ENCODE measurements around the gene FEV. TPM values are rescaled to one million over a fixed set of nuclear protein-coding genes. Genes with fewer than 3 reads are reported as not detected.

The FEV gene
- total and polyA plus RNA-seq, 5 experiments from 2014 or later, result not detected

GRCh38 chr2:218995972-218996711, 11.2 kb upstream of the FEV start:
- POLR2A ChIA-PET, result interaction anchor here (0.6 kb wide), 1 partner anchor 120 kb away, joined by 3 read pairs; no protein-coding TSS in a partner anchor
- H3K27me3 Mint-ChIP-seq, result peaks cover 34 to 88% (median 67%) of the 10 kb centered on the region in 5 donors
- H3K4me1 Mint-ChIP-seq, result peaks cover 5 to 16% (median 15%) of the 10 kb centered on the region in 4 donors
- peak overlapping the region in 9 of 10 donors; percentile 5 to 62 (median 46) for H3K4me3 Mint-ChIP-seq
- ATAC-seq (peak; percentile 66 to 81), DNase-seq (peak; percentile 53 to 83 (median 70))
- no peak overlapping the region for H3K27ac Mint-ChIP-seq
- H3K36me3 Mint-ChIP-seq, result peaks cover 0 to 2% (median 0%) of the 10 kb centered on the region in 3 donors
- H3K9me3 Mint-ChIP-seq, result no peaks in the 10 kb centered on the region

GRCh38 chr2:218995561-218995960, 10.6 kb upstream of the FEV start:
- peaks cover 34 to 89% (median 67%) of the 10 kb centered on the region in 5 donors for H3K27me3 Mint-ChIP-seq
- H3K4me3 Mint-ChIP-seq, result peak overlapping the region in 4 of 10 donors; percentile 24 to 67 (median 44)
- H3K27ac Mint-ChIP-seq, result no peak overlapping the region
- DNase-seq (no peak), ATAC-seq (no peak)
- peaks cover 0 to 2% (median 0%) of the 10 kb centered on the region in 3 donors for H3K36me3 Mint-ChIP-seq
- POLR2A ChIA-PET, result no interaction called here
- no peaks in the 10 kb centered on the region for H3K9me3 Mint-ChIP-seq
- peaks cover 5 to 18% (median 12%) of the 10 kb centered on the region in 4 donors for H3K4me1 Mint-ChIP-seq

DNA sequence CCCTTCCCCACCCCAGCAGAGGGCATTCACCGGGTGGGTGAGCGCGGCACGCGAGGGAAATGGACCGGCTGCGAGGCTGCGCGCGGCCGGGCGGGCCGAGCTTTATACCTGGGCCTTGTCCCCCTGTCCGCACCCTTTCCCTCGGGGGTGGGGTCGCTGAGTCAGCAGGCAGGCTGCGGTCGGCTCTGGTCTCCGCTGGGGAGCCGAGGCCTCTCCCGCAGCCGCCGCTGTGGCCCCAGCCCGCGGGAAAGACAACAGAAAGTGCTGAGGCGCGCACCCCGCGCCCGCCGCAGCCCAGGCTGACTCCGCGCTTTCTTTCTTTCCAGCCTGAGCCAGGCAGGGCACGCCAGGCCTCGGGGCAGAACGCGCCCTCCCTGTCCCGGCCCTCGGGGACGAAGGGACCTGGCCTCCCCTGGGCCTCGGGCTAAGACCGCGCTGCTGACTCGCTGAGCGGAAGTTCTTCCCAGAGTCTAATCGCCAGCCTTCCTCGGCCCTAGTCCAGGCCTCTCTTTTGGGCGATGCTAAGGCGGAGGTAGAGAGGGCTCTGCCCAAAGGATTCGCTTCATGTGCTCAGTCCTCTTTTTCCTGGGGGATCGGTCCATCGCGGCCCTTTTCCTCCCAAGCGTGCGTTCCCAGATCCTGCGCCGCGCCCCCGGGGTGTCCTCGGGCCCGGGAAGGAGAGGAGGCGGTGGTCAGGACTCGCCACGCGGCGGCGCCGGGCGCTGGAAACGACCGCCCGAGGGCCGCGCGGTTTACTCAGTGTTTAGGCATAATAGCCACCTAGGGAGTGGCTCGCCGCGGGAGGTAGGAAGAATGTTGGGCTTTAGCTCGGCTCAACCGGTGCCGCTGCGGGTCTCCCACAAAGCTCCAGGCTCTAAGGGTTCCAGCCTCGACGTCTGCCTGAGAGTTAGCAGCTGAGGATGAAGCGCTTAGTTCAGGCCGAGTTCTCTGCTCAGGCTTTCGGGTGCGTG, 8.6 kb upstream of the FEV start, which contains the start of gene CRYBA2:
CRYBA2 (minus strand) TSS at position 78 of the 971 bp plus-strand sequence. CDS start 246 bp downstream, outside the sequence.
- H3K36me3 Mint-ChIP-seq, result peaks cover 0 to 2% (median 0%) of the 10 kb centered on the region in 3 donors
- H3K4me1 Mint-ChIP-seq, result peaks cover 5 to 19% (median 12%) of the 10 kb centered on the region in 4 donors
- peak; percentile 30 to 43 for ATAC-seq
- peaks cover 44 to 91% (median 70%) of the 10 kb centered on the region in 5 donors for H3K27me3 Mint-ChIP-seq
- no peak for DNase-seq
- H3K9me3 Mint-ChIP-seq, result peaks cover 0 to 3% (median 0%) of the 10 kb centered on the region in 9 donors
- H3K27ac Mint-ChIP-seq, result no peak within 1 kb of the TSS
- POLR2A ChIA-PET, result no interaction called here
- peak within 1 kb of the TSS in 7 of 10 donors; percentile 24 to 61 (median 33) for H3K4me3 Mint-ChIP-seq

GRCh38 chr2:218992703-218993344, 7.8 kb upstream of the FEV start:
- no peak overlapping the region for H3K27ac Mint-ChIP-seq
- peaks cover 0 to 3% (median 0%) of the 10 kb centered on the region in 9 donors for H3K9me3 Mint-ChIP-seq
- peaks cover 0 to 2% (median 0%) of the 10 kb centered on the region in 3 donors for H3K36me3 Mint-ChIP-seq
- POLR2A ChIA-PET, result no interaction called here
- DNase-seq, result no peak
- H3K4me3 Mint-ChIP-seq, result peak overlapping the region in 3 of 10 donors; percentile 26 to 61 (median 33)
- peak in 1 of 2 donors; percentile 14 for ATAC-seq
- H3K4me1 Mint-ChIP-seq, result peaks cover 5 to 19% (median 12%) of the 10 kb centered on the region in 4 donors
- H3K27me3 Mint-ChIP-seq, result peaks cover 39 to 91% (median 66%) of the 10 kb centered on the region in 5 donors

DNA sequence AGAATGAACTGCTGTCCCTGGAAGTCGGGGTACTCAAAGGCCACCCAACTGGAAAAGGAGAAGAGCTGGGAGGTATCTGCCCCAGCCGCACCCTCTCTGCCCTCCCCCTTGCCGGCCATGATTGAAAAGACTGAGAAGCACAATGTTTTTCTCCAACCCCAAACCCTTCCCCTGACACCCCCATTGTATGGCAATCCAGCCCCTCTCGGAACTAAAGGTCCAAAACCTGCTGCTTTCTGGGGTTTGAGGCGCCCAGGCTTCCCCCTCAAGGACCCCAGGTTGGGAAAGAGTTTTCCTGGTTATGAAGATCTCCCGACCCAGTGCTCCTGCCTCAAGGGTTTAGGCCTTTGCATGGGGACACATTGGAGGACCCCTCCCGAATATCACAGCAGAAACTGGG, 7.2 kb upstream of the FEV start:
- Mint-ChIP-seq H3K9me3 (peaks cover 0 to 3% (median 0%) of the 10 kb centered on the region in 9 donors), H3K27me3 (peaks cover 36 to 91% (median 66%) of the 10 kb centered on the region in 5 donors), H3K27ac (no peak overlapping the region), H3K36me3 (peaks cover 0 to under 1% (median 0%) of the 10 kb centered on the region in 3 donors), H3K4me3 (peak overlapping the region in 1 of 10 donors; percentile 19), H3K4me1 (peaks cover 5 to 18% (median 12%) of the 10 kb centered on the region in 4 donors)
- POLR2A ChIA-PET, result no interaction called here
- peak in 1 of 10 donors; percentile 35 for DNase-seq
- no peak for ATAC-seq

GRCh38 chr2:218991674-218992168, 6.7 kb upstream of the FEV start:
- Mint-ChIP-seq H3K9me3 (peaks cover 0 to 3% (median 0%) of the 10 kb centered on the region in 9 donors), H3K36me3 (no peaks in the 10 kb centered on the region), H3K4me3 (peak overlapping the region in 2 of 10 donors; percentile 19 to 48), H3K27ac (no peak overlapping the region), H3K27me3 (peaks cover 37 to 91% (median 68%) of the 10 kb centered on the region in 5 donors), H3K4me1 (peaks cover 4 to 17% (median 12%) of the 10 kb centered on the region in 4 donors)
- DNase-seq (peak in 1 of 10 donors; percentile 1), ATAC-seq (no peak)
- POLR2A ChIA-PET, result no interaction called here

- POLR2A ChIA-PET, result no interaction called here
- no peak for DNase-seq
- peaks cover 46 to 91% (median 76%) of the 10 kb centered on the region in 5 donors for H3K27me3 Mint-ChIP-seq
- no peak for ATAC-seq
- no peak overlapping the region for H3K4me3 Mint-ChIP-seq
- H3K36me3 Mint-ChIP-seq, result no peaks in the 10 kb centered on the region
- peaks cover 0 to 3% (median 0%) of the 10 kb centered on the region in 9 donors for H3K9me3 Mint-ChIP-seq
- H3K4me1 Mint-ChIP-seq, result peaks cover 6 to 17% (median 8%) of the 10 kb centered on the region in 4 donors
- H3K27ac Mint-ChIP-seq, result no peak overlapping the region
Measured at GRCh38 chr2:218990612-218991011, 5.6 kb upstream of the FEV start.

DNA sequence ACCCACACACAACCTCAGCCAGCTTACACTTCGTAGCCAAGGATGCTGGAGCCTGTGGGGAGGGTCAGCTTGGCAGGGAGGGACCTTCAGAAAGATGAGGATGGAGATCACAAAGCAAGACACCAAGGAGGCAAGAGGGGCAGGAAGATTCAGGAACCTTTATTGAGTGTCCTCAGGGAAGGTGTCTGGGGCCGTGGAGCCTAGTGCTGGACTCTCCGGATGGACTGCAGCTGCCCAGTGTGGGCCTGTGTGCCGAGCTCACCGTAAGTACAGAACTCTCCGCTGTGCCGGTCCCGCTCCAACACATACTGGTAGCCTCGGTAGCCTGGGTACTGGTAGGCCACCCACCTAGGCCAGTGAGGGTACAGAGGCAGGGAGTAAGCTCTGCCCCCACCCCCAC, 5.1 kb upstream of the FEV start:
- POLR2A ChIA-PET, result no interaction called here
- ATAC-seq (no peak), DNase-seq (peak in 1 of 10 donors; percentile 28)
- H3K27me3 Mint-ChIP-seq, result peaks cover 40 to 91% (median 73%) of the 10 kb centered on the region in 5 donors
- H3K9me3 Mint-ChIP-seq, result peaks cover 0 to 3% (median 0%) of the 10 kb centered on the region in 9 donors
- H3K4me1 Mint-ChIP-seq, result peaks cover 4 to 18% (median 7%) of the 10 kb centered on the region in 4 donors
- no peak overlapping the region for H3K4me3 Mint-ChIP-seq
- no peak overlapping the region for H3K27ac Mint-ChIP-seq
- no peaks in the 10 kb centered on the region for H3K36me3 Mint-ChIP-seq

- Mint-ChIP-seq H3K4me3 (no peak overlapping the region), H3K36me3 (no peaks in the 10 kb centered on the region), H3K9me3 (peaks cover 0 to 3% (median 0%) of the 10 kb centered on the region in 9 donors), H3K27ac (no peak overlapping the region), H3K27me3 (peaks cover 40 to 91% (median 75%) of the 10 kb centered on the region in 5 donors), H3K4me1 (peaks cover 7 to 22% (median 16%) of the 10 kb centered on the region in 4 donors)
- DNase-seq (no peak), ATAC-seq (no peak)
- POLR2A ChIA-PET, result no interaction called here
Measured at GRCh38 chr2:218988650-218989049, 3.7 kb upstream of the FEV start.

- POLR2A ChIA-PET, result no interaction called here
- no peak for ATAC-seq
Measured at GRCh38 chr2:218988164-218988563, 3.2 kb upstream of the FEV start.

GRCh38 chr2:218986148-218986761, 1.3 kb upstream of the FEV start:
- Mint-ChIP-seq H3K4me1 (peaks cover 17 to 39% (median 29%) of the 10 kb centered on the region in 4 donors), H3K27me3 (peaks cover 40 to 100% (median 70%) of the 10 kb centered on the region in 5 donors), H3K36me3 (peaks cover 0 to 2% (median 0%) of the 10 kb centered on the region in 3 donors), H3K9me3 (peaks cover 0 to 3% (median 0%) of the 10 kb centered on the region in 9 donors), H3K4me3 (peak overlapping the region in 4 of 10 donors; percentile 28 to 63 (median 51)), H3K27ac (peak overlapping the region in 1 of 10 donors; percentile 21)
- no peak for ATAC-seq
- DNase-seq, result peak in 1 of 10 donors; percentile 36
- POLR2A ChIA-PET, result no interaction called here

More at GRCh38 chr2:218988164-218988563, 3.2 kb upstream of the FEV start:
- Mint-ChIP-seq H3K9me3 (peaks cover 0 to 3% (median 0%) of the 10 kb centered on the region in 9 donors), H3K4me1 (peaks cover 11 to 27% (median 19%) of the 10 kb centered on the region in 4 donors), H3K4me3 (no peak overlapping the region), H3K36me3 (peaks cover 0 to 2% (median 0%) of the 10 kb centered on the region in 3 donors), H3K27ac (no peak overlapping the region), H3K27me3 (peaks cover 44 to 96% (median 80%) of the 10 kb centered on the region in 5 donors)
- peak in 1 of 10 donors; percentile 8 for DNase-seq
